OCI-LY1 (cell line): ENCODE data around the gene DDX51.

Experiments used
- H2AFZ ChIP-seq: fragments of 200-600 bp; sonication (generic), shearing (Covaris generic); 2 replicates; pipeline ENCODE4 v1.6.0; 2014; ENCODE audit warnings: antibody characterized with exemption, mild to moderate bottlenecking, low read length
- H3F3A ChIP-seq: fragments of 200-600 bp; sonication (generic), shearing (Covaris generic); 2 replicates; pipeline ENCODE4 v1.6.0; 2014; ENCODE audit warnings: mild to moderate bottlenecking, antibody characterized with exemption, low read length, moderate library complexity; ENCODE audit not compliant: insufficient read depth
- H3K27ac ChIP-seq: fragments of 200-600 bp; sonication (generic); 2 replicates; pipeline ENCODE4 v1.5.1; 2014; ENCODE audit warnings: low read length, mixed run types, mild to moderate bottlenecking, low read depth; ENCODE audit not compliant: poor library complexity, severe bottlenecking
- H3K27me3 ChIP-seq: fragments of 200-600 bp; sonication (generic); 2 replicates; pipeline ENCODE4 v1.6.0; 2014; ENCODE audit warnings: antibody characterized with exemption, mild to moderate bottlenecking, low read length, moderate library complexity; ENCODE audit not compliant: insufficient read depth
- H3K36me3 ChIP-seq: fragments of 200-600 bp; sonication (generic); 2 replicates; pipeline ENCODE4 v1.6.1; 2014; ENCODE audit warnings: mild to moderate bottlenecking, antibody characterized with exemption, low read length, moderate library complexity, mixed read lengths; ENCODE audit not compliant: insufficient read depth
- H3K4me1 ChIP-seq: fragments of 200-600 bp; sonication (generic); 2 replicates; pipeline ENCODE4 v1.5.1; 2014; ENCODE audit warnings: mild to moderate bottlenecking, low read length, moderate library complexity; ENCODE audit not compliant: insufficient read depth, severe bottlenecking
- H3K4me2 ChIP-seq: fragments of 200-600 bp; sonication (generic), shearing (Covaris generic); 2 replicates; pipeline ENCODE4 v1.6.1; 2014; ENCODE audit warnings: low read length
- H3K4me3 ChIP-seq: fragments of 200-600 bp; sonication (generic); 2 replicates; pipeline ENCODE4 v1.5.1; 2014; ENCODE audit warnings: low read length, low read depth, mild to moderate bottlenecking, mixed read lengths; ENCODE audit not compliant: poor library complexity, severe bottlenecking
- H3K79me2 ChIP-seq: fragments of 200-600 bp; shearing (Covaris generic); 2 replicates; pipeline ENCODE4 v1.6.1; 2016; ENCODE audit warnings: mixed run types, low read length, mixed read lengths; ENCODE audit not compliant: insufficient read depth
- H3K9ac ChIP-seq: fragments of 200-600 bp; sonication (generic), shearing (Covaris generic); 2 replicates; pipeline ENCODE4 v1.6.1; 2014; ENCODE audit warnings: mild to moderate bottlenecking, low read length, mixed read lengths
- H3K9me2 ChIP-seq: fragments of 200-600 bp; sonication (generic), shearing (Covaris generic); 2 replicates; pipeline ENCODE4 v1.6.1; 2014; ENCODE audit warnings: low read depth, mild to moderate bottlenecking, low read length, mixed read lengths
- H3K9me3 ChIP-seq: fragments of 200-600 bp; shearing (Covaris generic); 2 replicates; pipeline ENCODE4 v1.6.1; 2014; ENCODE audit warnings: low read length, mixed read lengths
- H4K20me1 ChIP-seq: fragments of 200-600 bp; sonication (generic), shearing (Covaris generic); 2 replicates; pipeline ENCODE4 v1.6.0; 2016; ENCODE audit warnings: mild to moderate bottlenecking, low read length; ENCODE audit not compliant: insufficient read depth
- EZH2 ChIP-seq: fragments of 200-600 bp; sonication (generic), shearing (Covaris generic); IDR thresholded peaks from 2 replicates; pipeline ENCODE4 v1.8.0; 2017; ENCODE audit warnings: borderline replicate concordance, mixed run types, mild to moderate bottlenecking, antibody characterized with exemption, low read length, moderate library complexity, mixed read lengths
- TF ChIP-seq, protein P1 (sequence below): fragments of 200-600 bp; sonication (generic), shearing (Covaris generic); IDR thresholded peaks from 2 replicates; pipeline ENCODE4 v1.5.1; 2017; ENCODE audit warnings: mild to moderate bottlenecking, antibody characterized with exemption, low read length, moderate library complexity, mixed read lengths

The DDX51 gene

GRCh38 chr12:132095520-132096409, 48.4 kb downstream of the DDX51 start:
- H3K27me3 ChIP-seq: no peaks in the 10 kb centered on the region
- H2AFZ ChIP-seq: no peak overlapping the region
- H3K79me2 ChIP-seq: peaks cover 10% of the 10 kb centered on the region; the same call in 1 of the 2 replicates
- H3K9me2 ChIP-seq: no peaks in the 10 kb centered on the region
- no peak overlapping the region for H3K4me2 ChIP-seq
- H3K9ac ChIP-seq: no peak overlapping the region
- H3F3A ChIP-seq: no peaks in the 10 kb centered on the region; the same call in 1 of the 2 replicates
- TF ChIP-seq, protein P1, sequence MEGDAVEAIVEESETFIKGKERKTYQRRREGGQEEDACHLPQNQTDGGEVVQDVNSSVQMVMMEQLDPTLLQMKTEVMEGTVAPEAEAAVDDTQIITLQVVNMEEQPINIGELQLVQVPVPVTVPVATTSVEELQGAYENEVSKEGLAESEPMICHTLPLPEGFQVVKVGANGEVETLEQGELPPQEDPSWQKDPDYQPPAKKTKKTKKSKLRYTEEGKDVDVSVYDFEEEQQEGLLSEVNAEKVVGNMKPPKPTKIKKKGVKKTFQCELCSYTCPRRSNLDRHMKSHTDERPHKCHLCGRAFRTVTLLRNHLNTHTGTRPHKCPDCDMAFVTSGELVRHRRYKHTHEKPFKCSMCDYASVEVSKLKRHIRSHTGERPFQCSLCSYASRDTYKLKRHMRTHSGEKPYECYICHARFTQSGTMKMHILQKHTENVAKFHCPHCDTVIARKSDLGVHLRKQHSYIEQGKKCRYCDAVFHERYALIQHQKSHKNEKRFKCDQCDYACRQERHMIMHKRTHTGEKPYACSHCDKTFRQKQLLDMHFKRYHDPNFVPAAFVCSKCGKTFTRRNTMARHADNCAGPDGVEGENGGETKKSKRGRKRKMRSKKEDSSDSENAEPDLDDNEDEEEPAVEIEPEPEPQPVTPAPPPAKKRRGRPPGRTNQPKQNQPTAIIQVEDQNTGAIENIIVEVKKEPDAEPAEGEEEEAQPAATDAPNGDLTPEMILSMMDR: no peak
- TF ChIP-seq EZH2: no peak
- no peak overlapping the region for H3K4me3 ChIP-seq
- H3K27ac ChIP-seq: no peak overlapping the region
- no peaks in the 10 kb centered on the region for H3K4me1 ChIP-seq
- peaks cover 57% of the 10 kb centered on the region for H3K36me3 ChIP-seq
- H4K20me1 ChIP-seq: no peaks in the 10 kb centered on the region
- H3K9me3 ChIP-seq: no peaks in the 10 kb centered on the region

- Histone ChIP-seq H3K9me2 (no peaks in the 10 kb centered on the region), H3K27me3 (no peaks in the 10 kb centered on the region), H3K79me2 (peaks cover 13% of the 10 kb centered on the region; the same call in 1 of the 2 replicates), H3K27ac (no peak overlapping the region), H3K4me3 (no peak overlapping the region), H3K9ac (no peak overlapping the region), H2AFZ (no peak overlapping the region), H3K4me2 (no peak overlapping the region), H3K9me3 (no peaks in the 10 kb centered on the region), H3F3A (no peaks in the 10 kb centered on the region; the same call in 1 of the 2 replicates), H3K4me1 (no peaks in the 10 kb centered on the region), H3K36me3 (peaks cover 68% of the 10 kb centered on the region), H4K20me1 (no peaks in the 10 kb centered on the region)
- no peak for TF ChIP-seq EZH2
- TF ChIP-seq, protein P1: no peak
Observed at GRCh38 chr12:132094269-132094891, 49.7 kb downstream of the DDX51 start.

GRCh38 chr12:132089407-132089910, 54.7 kb downstream of the DDX51 start:
- H3K36me3 ChIP-seq: peaks cover 63% of the 10 kb centered on the region
- no peaks in the 10 kb centered on the region for H3K9me3 ChIP-seq
- no peaks in the 10 kb centered on the region for H3K27me3 ChIP-seq
- no peak overlapping the region for H3K27ac ChIP-seq
- H3K4me2 ChIP-seq: no peak overlapping the region
- no peaks in the 10 kb centered on the region for H4K20me1 ChIP-seq
- no peak overlapping the region for H2AFZ ChIP-seq
- peaks cover 24% of the 10 kb centered on the region for H3K79me2 ChIP-seq
- TF ChIP-seq EZH2: no peak
- TF ChIP-seq, protein P1: no peak
- no peak overlapping the region for H3K9ac ChIP-seq
- peaks cover 13% of the 10 kb centered on the region for H3F3A ChIP-seq
- H3K4me1 ChIP-seq: peaks cover 18% of the 10 kb centered on the region
- H3K4me3 ChIP-seq: no peak overlapping the region
- no peaks in the 10 kb centered on the region for H3K9me2 ChIP-seq
